GM21526 (cell line): ENCODE measurements around the gene PIK3R3.
"Not testable (repeated sequence)": the region's sequence is repeated elsewhere in the genome, so short reads cannot be mapped to it uniquely, and the experiment has no call there.

Source experiments
- ATAC-seq: cut with Tn5 transposase; IDR thresholded peaks from one replicate; pipeline ENCODE4 v1.9.1; 2021; ENCODE audit warnings: moderate library complexity; ENCODE audit not compliant: unreplicated experiment, low FRiP score

PIK3R3 gene

GRCh38 chr1:46076343-46076742 lies 56.1 kb downstream of the PIK3R3 start:
- ATAC-seq: no peak

- ATAC-seq: no peak
These were observed 59.5 kb downstream of the PIK3R3 start for GRCh38 chr1:46072975-46073374.

GRCh38 chr1:46070164-46070814 lies 62.1 kb downstream of the PIK3R3 start:
- ATAC-seq: no peak

- ATAC-seq: no peak
These were observed 63.9 kb downstream of the PIK3R3 start for GRCh38 chr1:46068525-46068924.

GRCh38 chr1:46067652-46068051 lies 64.8 kb downstream of the PIK3R3 start:
- ATAC-seq: no peak

- ATAC-seq: no peak
These were observed 67.0 kb downstream of the PIK3R3 start for GRCh38 chr1:46065405-46065804.

GRCh38 chr1:46064708-46065107 lies 67.7 kb downstream of the PIK3R3 start:
- ATAC-seq: no peak

GRCh38 chr1:46062651-46063319 lies 69.6 kb downstream of the PIK3R3 start:
- no peak for ATAC-seq

GRCh38 chr1:46061146-46061545 lies 71.3 kb downstream of the PIK3R3 start:
- no peak for ATAC-seq

- ATAC-seq: no peak
These were observed 73.5 kb downstream of the PIK3R3 start for GRCh38 chr1:46058936-46059335.

GRCh38 chr1:46057781-46058180 lies 74.6 kb downstream of the PIK3R3 start:
- no peak for ATAC-seq

GRCh38 chr1:46057215-46057614 lies 75.2 kb downstream of the PIK3R3 start:
- not testable (repeated sequence) for ATAC-seq

- ATAC-seq: no peak
These were observed 76.1 kb downstream of the PIK3R3 start for GRCh38 chr1:46056325-46056724.

- ATAC-seq: no peak
These were observed 78.7 kb downstream of the PIK3R3 start for GRCh38 chr1:46053734-46054133.

- ATAC-seq: no peak
These were observed 88.3 kb downstream of the PIK3R3 start for GRCh38 chr1:46044116-46044515.

- peak; percentile 77 for ATAC-seq
These were observed 88.9 kb downstream of the PIK3R3 start for GRCh38 chr1:46043458-46044017.

- ATAC-seq: no peak
These were observed 90.5 kb downstream of the PIK3R3 start for GRCh38 chr1:46041974-46042373.

GRCh38 chr1:46041551-46041950 lies 90.9 kb downstream of the PIK3R3 start:
- ATAC-seq: no peak

- ATAC-seq: no peak
These were observed 92.8 kb downstream of the PIK3R3 start for GRCh38 chr1:46039571-46040052.

- no peak for ATAC-seq
These were observed 95.3 kb downstream of the PIK3R3 start for GRCh38 chr1:46036894-46037839.
